ENCODE data around the gene LCORL.

DNA sequence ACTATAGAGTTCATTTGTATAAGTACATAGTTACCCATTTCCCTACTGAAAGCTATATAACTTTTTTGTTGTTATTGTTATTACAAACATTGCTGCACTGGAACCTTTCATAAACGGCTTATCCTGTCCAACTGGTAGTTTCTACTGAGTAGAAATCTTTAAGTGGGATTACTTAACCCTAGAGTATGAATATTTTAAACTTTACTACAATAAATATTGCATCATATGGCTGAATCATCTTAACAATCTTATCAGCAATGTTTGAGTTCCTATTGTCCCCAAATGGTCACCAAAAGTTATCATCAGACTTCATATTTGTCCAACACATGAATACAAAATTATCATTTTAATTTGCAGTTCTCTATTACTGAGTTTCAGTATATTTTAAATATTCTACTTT is 40.5 kb downstream of the LCORL start:
- TF ChIP-seq, protein P1, sequence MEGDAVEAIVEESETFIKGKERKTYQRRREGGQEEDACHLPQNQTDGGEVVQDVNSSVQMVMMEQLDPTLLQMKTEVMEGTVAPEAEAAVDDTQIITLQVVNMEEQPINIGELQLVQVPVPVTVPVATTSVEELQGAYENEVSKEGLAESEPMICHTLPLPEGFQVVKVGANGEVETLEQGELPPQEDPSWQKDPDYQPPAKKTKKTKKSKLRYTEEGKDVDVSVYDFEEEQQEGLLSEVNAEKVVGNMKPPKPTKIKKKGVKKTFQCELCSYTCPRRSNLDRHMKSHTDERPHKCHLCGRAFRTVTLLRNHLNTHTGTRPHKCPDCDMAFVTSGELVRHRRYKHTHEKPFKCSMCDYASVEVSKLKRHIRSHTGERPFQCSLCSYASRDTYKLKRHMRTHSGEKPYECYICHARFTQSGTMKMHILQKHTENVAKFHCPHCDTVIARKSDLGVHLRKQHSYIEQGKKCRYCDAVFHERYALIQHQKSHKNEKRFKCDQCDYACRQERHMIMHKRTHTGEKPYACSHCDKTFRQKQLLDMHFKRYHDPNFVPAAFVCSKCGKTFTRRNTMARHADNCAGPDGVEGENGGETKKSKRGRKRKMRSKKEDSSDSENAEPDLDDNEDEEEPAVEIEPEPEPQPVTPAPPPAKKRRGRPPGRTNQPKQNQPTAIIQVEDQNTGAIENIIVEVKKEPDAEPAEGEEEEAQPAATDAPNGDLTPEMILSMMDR (IDR thresholded peaks at IDR 0.05): no peak
- no peak for TF ChIP-seq POLR2A (IDR thresholded peaks at IDR 0.05)

All from esophagus squamous epithelium (tissue), 4 donors.